NCI-H128 (cell line): ENCODE results near the gene CTNND1.
"Not testable (repeated sequence)": the region's sequence is repeated elsewhere in the genome, so short reads cannot be mapped to it uniquely, and the experiment has no call there.

Experiments
- DNase-seq: peaks from one replicate; lab custom pipeline; 2025; ENCODE audit not compliant: unreplicated experiment; lab: John Stamatoyannopoulos, UW

The CTNND1 gene

GRCh38 chr11:57761301-57762234 is at the start of gene CTNND1:
Gene CTNND1, plus strand, starts transcription at chr11:57761802. Its CDS starts 29,677 bp downstream, at chr11:57791479.
- DNase-seq = peak; percentile 73

GRCh38 chr11:57712256-57713150 is 49.1 kb upstream of the CTNND1 start, which contains the start of gene TMX2:
Gene TMX2, plus strand, starts transcription at chr11:57712593. Its CDS starts 26 bp downstream, at chr11:57712619.
- DNase-seq = peak; percentile 93

- no peak for DNase-seq
Observed at GRCh38 chr11:57713835-57714234, 47.8 kb upstream of the CTNND1 start.

- not testable (repeated sequence) for DNase-seq
Observed at GRCh38 chr11:57716726-57717125, 44.9 kb upstream of the CTNND1 start.

GRCh38 chr11:57727185-57727584 is 34.4 kb upstream of the CTNND1 start:
- DNase-seq = no peak

- no peak for DNase-seq
Observed at GRCh38 chr11:57728829-57729228, 32.8 kb upstream of the CTNND1 start.

- no peak for DNase-seq
Observed at GRCh38 chr11:57729479-57729878, 32.1 kb upstream of the CTNND1 start.

GRCh38 chr11:57732661-57733060 is 28.9 kb upstream of the CTNND1 start:
- DNase-seq = no peak

- DNase-seq = no peak
Observed at GRCh38 chr11:57735619-57736298, 25.8 kb upstream of the CTNND1 start.

- peak; percentile 95 for DNase-seq
Observed at GRCh38 chr11:57741132-57742086, 20.2 kb upstream of the CTNND1 start, which contains the start of gene SELENOH. Gene SELENOH, plus strand, starts transcription at chr11:57741491. Its CDS starts 105 bp downstream, at chr11:57741596.

GRCh38 chr11:57742087-57742452 is 19.5 kb upstream of the CTNND1 start:
- DNase-seq = no peak

- no peak for DNase-seq
Observed at GRCh38 chr11:57744357-57744756, 17.2 kb upstream of the CTNND1 start.

- no peak for DNase-seq
Observed at GRCh38 chr11:57745206-57745605, 16.4 kb upstream of the CTNND1 start.

GRCh38 chr11:57746920-57747319 is 14.7 kb upstream of the CTNND1 start:
- no peak for DNase-seq

GRCh38 chr11:57751176-57751575 is 10.4 kb upstream of the CTNND1 start:
- DNase-seq = no peak

GRCh38 chr11:57751676-57752253 is 9.8 kb upstream of the CTNND1 start, which contains the start of gene BTBD18:
Gene BTBD18, minus strand, starts transcription at chr11:57751819. Its CDS starts 631 bp downstream, at chr11:57751188.
- DNase-seq = no peak

GRCh38 chr11:57752954-57753353 is 8.6 kb upstream of the CTNND1 start:
- DNase-seq = no peak

- no peak for DNase-seq
Observed at GRCh38 chr11:57758174-57758573, 3.4 kb upstream of the CTNND1 start.

GRCh38 chr11:57762235-57762861 is 746 bp downstream of the CTNND1 start:
- DNase-seq = no peak
